HepG2 (cell line): ENCODE measurements around the gene CREM. TPM values are rescaled to one million over a fixed set of nuclear protein-coding genes. Genes with fewer than 3 reads are reported as not detected.

ENCODE experiments used
- CENPT ChIP-seq: sonication (generic); formaldehyde crosslinking; IDR thresholded peaks from 2 replicates; pipeline ENCODE4 v1.8.0; 2022; ENCODE audit warnings: low read depth, mild to moderate bottlenecking, moderate library complexity, missing genetic modification reagents
- DZIP1 ChIP-seq: sonication (generic); formaldehyde crosslinking; IDR thresholded peaks from 2 replicates; pipeline ENCODE4 v1.5.0; 2020; ENCODE audit warnings: mild to moderate bottlenecking, missing genetic modification reagents
- HIVEP1 ChIP-seq: sonication (generic); formaldehyde crosslinking; IDR thresholded peaks from 2 replicates; pipeline ENCODE4 v1.4.0; 2020; ENCODE audit warnings: mild to moderate bottlenecking, missing genetic modification reagents
- HMG20A ChIP-seq: IDR thresholded peaks from 2 replicates; pipeline ENCODE4 v1.6.1; 2016; ENCODE audit warnings: borderline replicate concordance
- HNF4A ChIP-seq: sonication (generic); formaldehyde crosslinking; IDR thresholded peaks from 2 replicates; pipeline ENCODE4 v1.4.0; 2020; ENCODE audit warnings: missing genetic modification reagents
- HNRNPUL1 ChIP-seq: fragments of 200-400 bp; formaldehyde crosslinking; IDR thresholded peaks from 2 replicates; pipeline ENCODE4 v1.6.1; 2017; ENCODE audit warnings: low read depth, mild to moderate bottlenecking, low read length, moderate library complexity
- IRX3 ChIP-seq: sonication (generic); formaldehyde crosslinking; IDR thresholded peaks from 2 replicates; pipeline ENCODE4 v1.8.1; 2023; ENCODE audit warnings: mild to moderate bottlenecking, low read depth, missing genetic modification reagents, borderline replicate concordance
- MED1 ChIP-seq: sonication (generic); formaldehyde crosslinking; IDR thresholded peaks from 2 replicates; pipeline ENCODE4 v1.4.0; 2020; ENCODE audit warnings: missing genetic modification reagents
- NFE2L1 ChIP-seq: sonication (generic); formaldehyde crosslinking; IDR thresholded peaks from 2 replicates; pipeline ENCODE4 v1.4.0; 2020; ENCODE audit warnings: missing genetic modification reagents, mild to moderate bottlenecking, borderline replicate concordance
- SIN3A ChIP-seq: IDR thresholded peaks from 2 replicates; pipeline ENCODE4 v1.6.1; 2011; ENCODE audit warnings: low read depth, mild to moderate bottlenecking, control low read depth, low read length, borderline replicate concordance
- SYNCRIP ChIP-seq: fragments of 200-400 bp; formaldehyde crosslinking; IDR thresholded peaks from 2 replicates; pipeline ENCODE4 v1.6.1; 2018; ENCODE audit warnings: mild to moderate bottlenecking, low read depth, low read length; ENCODE audit not compliant: insufficient read depth
- XRCC5 ChIP-seq: fragments of 200-400 bp; formaldehyde crosslinking; optimal IDR thresholded peaks from 2 replicates; pipeline ENCODE3; 2017; ENCODE audit warnings: mild to moderate bottlenecking, low read length
- ZFP36L2 ChIP-seq: sonication (generic); formaldehyde crosslinking; IDR thresholded peaks from 2 replicates; pipeline ENCODE4 v1.4.0; 2020; ENCODE audit warnings: missing genetic modification reagents
- ZHX2 ChIP-seq, 2 experiments: sonication (generic) in 1 of 2; formaldehyde crosslinking in 1 of 2; IDR thresholded peaks; 2 replicates each; pipeline versions ENCODE4 v1.6.1 to v1.9.0; 2014 to 2022; ENCODE audit warnings: antibody characterized with exemption in 1 of 2, borderline replicate concordance in 1 of 2, inconsistent platforms in 1 of 2, low read depth in 1 of 2, missing genetic modification reagents in 1 of 2
- ZNF484 ChIP-seq: sonication (generic); formaldehyde crosslinking; IDR thresholded peaks from 2 replicates; pipeline ENCODE4 v1.5.1; 2020; ENCODE audit warnings: mild to moderate bottlenecking, low read depth, missing genetic modification reagents, borderline replicate concordance
- ZNF710 ChIP-seq: sonication (generic); formaldehyde crosslinking; IDR thresholded peaks from 2 replicates; pipeline ENCODE4 v1.5.0; 2020; ENCODE audit warnings: mild to moderate bottlenecking, missing genetic modification reagents, borderline replicate concordance
- ZNF713 ChIP-seq: sonication (generic); formaldehyde crosslinking; IDR thresholded peaks from 2 replicates; pipeline ENCODE4 v1.4.0; 2020; ENCODE audit warnings: mild to moderate bottlenecking, missing genetic modification reagents
- polyA plus RNA-seq, 8 experiments: library from polyadenylated mRNA; depleted of rRNA in 3 of 8; stranded (reverse) in 7 of 8; unstranded in 1 of 8; fragments of >200 nt; fragmentation: Illumina TruSeq in 4 of 8; extraction: Trizol in 4 of 8; gene quantifications; 2 replicates each; pipeline versions ENCODE4 v1.2.1 to v1.2.3, GENCODE V29; 2011 to 2016; ENCODE audit warnings: low read depth in 4 of 8, missing spikeins in 1 of 8, mixed read lengths in 1 of 8; ENCODE audit not compliant: insufficient read depth in 1 of 8
- total RNA-seq, 5 experiments: library from RNA; depleted of rRNA; stranded (reverse); fragments of >200 nt; fragmentation: Illumina TruSeq; extraction: Trizol; gene quantifications; 2 replicates each; pipeline ENCODE4 v1.2.3, GENCODE V29; 2016; ENCODE audit warnings: low read depth in 1 of 5

CREM gene
- total and polyA plus RNA-seq, 2 of the 13 experiments (the other 11 are each of a cell fraction or from before 2014, with no cell fraction given): 21.3 to 25.4 TPM

- peak; percentile 94 for TF ChIP-seq ZHX2 (IDR thresholded peaks at IDR 0.05; ENCODE audit: low read depth)
- no peak for TF ChIP-seq ZHX2 (CRISPR knock-in tag; IDR thresholded peaks at IDR 0.05; ENCODE audit: borderline replicate concordance)
- TF ChIP-seq HMG20A (CRISPR knock-in tag): peak; percentile 40; the same call in 1 of the 2 replicates
- TF ChIP-seq ZFP36L2: no peak
- TF ChIP-seq NFE2L1 (CRISPR knock-in tag): peak; percentile 35; the same call in 1 of the 2 replicates
- peak; percentile 23; the same call in 1 of the 2 replicates for TF ChIP-seq DZIP1 (CRISPR knock-in tag)
- peak; percentile 1; the same call in 1 of the 2 replicates for TF ChIP-seq HNF4A
- no peak for TF ChIP-seq ZNF484 (CRISPR knock-in tag)
- TF ChIP-seq SIN3A: no peak; the same call in 1 of the 2 replicates
- peak; percentile 22; the same call in 1 of the 2 replicates for TF ChIP-seq HNRNPUL1
- TF ChIP-seq MED1 (CRISPR knock-in tag): peak; percentile 26; the same call in 1 of the 2 replicates
- TF ChIP-seq CENPT: 0 out of 2 replicates have a peak, but pooled peaks have one; percentile 71
- peak; percentile 41; the same call in 1 of the 2 replicates for TF ChIP-seq ZNF710 (CRISPR knock-in tag)
- TF ChIP-seq SYNCRIP: no peak
- peak; percentile 58; the same call in 1 of the 2 replicates for TF ChIP-seq IRX3 (CRISPR knock-in tag)
- TF ChIP-seq XRCC5: peak; percentile 24
- TF ChIP-seq ZNF713 (CRISPR knock-in tag): 0 out of 2 replicates have a peak, but pooled peaks have one; percentile 80
- TF ChIP-seq HIVEP1: peak; percentile 85; the same call in 1 of the 2 replicates
Observed at GRCh38 chr10:35126530-35127288, at the start of gene CREM (continued).
